Measurements from ENCODE around the gene TPP1.

- no peak for TF ChIP-seq CTCF (IDR thresholded peaks at IDR 0.05)
- no peak for TF ChIP-seq POLR2A (IDR thresholded peaks at IDR 0.05)
These were observed 7.3 kb downstream of the TPP1 start for GRCh38 chr11:6611963-6612212.

Measured in thyroid gland (tissue), 4 donors.